ENCODE results near the gene MAP4K5.

GRCh38 chr14:50410071-50410470, 122.3 kb downstream of the MAP4K5 start:
- no peak for TF ChIP-seq CTCF (conservative IDR thresholded peaks at IDR 0.05; ENCODE audit: low read depth, low read length)
- TF ChIP-seq EZH2 (IDR thresholded peaks at IDR 0.05; ENCODE audit: low read length, unreplicated experiment): no peak
